Right renal pelvis (tissue), 4 donors: ENCODE results near the gene CLSTN2. TPM values are rescaled to one million over a fixed set of nuclear protein-coding genes. Genes with fewer than 3 reads are reported as not detected.

Source experiments
- DNase-seq, 4 donors: peaks; one replicate each; pipeline ENCODE4 v3.0.0-alpha.2; 2013; ENCODE audit warnings: low read depth in 4 of 4, low spot score in 3 of 4, missing footprints in 1 of 4
- polyA plus RNA-seq, 4 donors: library from polyadenylated mRNA; unstranded; fragments of 120-200 nt; gene quantifications; one replicate each; pipeline ENCODE4 v1.2.1, GENCODE V29; 2013; ENCODE audit not compliant: insufficient read length in 4 of 4

The CLSTN2 gene
- polyA plus RNA-seq, 4 donors, result 1.5 to 2.0 (median 1.9) TPM

GRCh38 chr3:140315955-140316354, 381.0 kb downstream of the CLSTN2 start:
- no peak for DNase-seq

DNA sequence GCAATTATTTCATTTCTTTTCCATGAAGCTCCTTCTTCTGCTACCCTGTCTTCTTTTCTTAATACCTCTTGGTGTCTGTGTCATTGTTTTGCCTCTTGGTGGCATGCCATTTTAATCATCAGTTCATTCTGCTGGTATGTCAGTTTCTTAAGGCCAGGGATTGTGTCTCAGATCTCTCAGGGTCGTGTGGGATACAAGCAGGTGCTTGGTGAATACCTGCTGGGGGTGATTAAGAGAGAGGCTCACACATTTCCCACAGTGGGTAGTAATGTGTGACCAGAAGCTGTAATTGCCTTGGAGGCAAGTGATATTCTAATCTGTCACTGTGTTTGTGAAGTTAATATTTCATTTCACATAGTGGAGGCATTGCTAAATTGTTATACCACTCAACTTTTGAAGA, 381.5 kb downstream of the CLSTN2 start:
- DNase-seq, result no peak

GRCh38 chr3:140316868-140317400, 381.9 kb downstream of the CLSTN2 start:
- DNase-seq, result no peak

- DNase-seq, result no peak
Measured at GRCh38 chr3:140319739-140320138, 384.8 kb downstream of the CLSTN2 start.

DNA sequence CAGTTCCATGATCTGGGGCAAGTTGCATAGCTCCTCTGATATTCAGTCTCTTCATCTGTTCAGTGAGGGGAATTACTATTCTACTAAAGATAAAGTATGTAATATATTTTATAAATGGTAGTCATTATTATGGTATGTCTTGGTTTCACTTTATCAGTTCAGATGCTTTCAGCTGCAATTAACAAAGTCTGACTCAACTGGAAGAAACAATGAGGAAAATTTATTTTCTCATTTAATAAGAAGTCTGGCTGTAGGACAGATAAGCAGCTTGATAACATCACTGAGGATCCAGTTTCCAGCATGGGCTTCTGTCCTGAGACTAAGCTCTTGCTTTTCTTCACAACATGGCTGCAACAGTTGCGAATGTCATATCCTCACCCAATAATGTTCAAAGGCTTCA, 388.6 kb downstream of the CLSTN2 start:
- DNase-seq, result no peak

DNA sequence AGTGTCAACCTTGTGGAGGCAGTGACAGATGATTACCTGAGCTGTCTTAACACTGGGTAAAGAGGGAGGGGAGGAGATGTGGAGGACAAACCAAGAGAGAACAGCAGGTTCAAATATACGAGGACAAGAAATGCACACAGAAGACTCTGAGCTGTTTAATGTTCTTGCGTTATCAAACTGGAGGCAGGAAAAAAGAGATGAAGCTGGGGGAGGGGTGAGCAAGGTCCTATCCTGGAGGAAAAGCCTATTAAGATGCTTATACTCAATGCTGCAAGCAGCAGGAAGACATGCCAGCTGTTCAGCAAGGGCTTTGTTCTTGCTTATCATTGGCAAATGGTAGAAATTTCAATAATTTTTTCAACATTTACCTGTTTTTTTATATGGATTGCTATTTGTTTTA, 397.1 kb downstream of the CLSTN2 start:
- no peak for DNase-seq

- no peak for DNase-seq
Measured at GRCh38 chr3:140334132-140334929, 399.3 kb downstream of the CLSTN2 start.

DNA sequence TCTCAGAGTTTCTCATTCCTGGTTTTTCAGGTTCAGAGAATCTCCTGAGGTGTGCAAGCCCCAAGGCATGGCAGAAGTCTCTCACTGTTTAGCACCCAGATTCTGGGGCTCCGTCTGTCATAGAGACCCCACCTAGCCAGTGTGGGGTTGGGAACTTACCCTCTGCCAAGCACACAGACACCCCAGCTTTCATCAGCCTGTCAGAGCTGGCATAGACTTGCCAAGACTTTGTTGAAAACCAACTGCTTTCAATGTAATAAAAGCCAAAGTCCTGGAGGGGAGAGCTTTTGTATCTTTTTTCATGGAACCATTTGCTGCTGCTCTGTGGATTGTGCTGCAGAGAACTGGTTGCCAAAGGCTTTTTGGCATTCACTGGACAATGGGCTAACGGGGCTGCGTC, 401.5 kb downstream of the CLSTN2 start:
- no peak for DNase-seq

DNA sequence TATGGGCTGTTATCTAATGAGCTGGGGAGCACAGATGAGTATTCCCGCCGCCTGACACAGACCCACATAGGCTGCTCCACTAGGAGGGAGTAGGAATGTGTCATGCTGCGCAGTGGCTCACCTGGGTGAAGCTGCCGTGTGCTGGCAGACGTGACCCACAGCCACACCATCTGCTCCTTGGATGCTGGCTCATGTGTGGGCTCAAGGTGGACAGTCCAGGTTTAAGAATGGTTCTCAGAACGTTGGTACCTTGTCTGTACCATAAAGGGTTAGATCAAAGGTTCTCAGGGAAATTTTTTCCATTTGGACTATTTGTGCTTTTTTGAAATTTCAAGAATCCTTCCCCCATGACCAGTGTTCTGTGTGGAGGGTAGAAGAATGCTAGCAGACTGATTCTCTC, 403.9 kb downstream of the CLSTN2 start:
- no peak for DNase-seq

- no peak for DNase-seq
Measured at GRCh38 chr3:140341203-140341602, 406.2 kb downstream of the CLSTN2 start.

DNA sequence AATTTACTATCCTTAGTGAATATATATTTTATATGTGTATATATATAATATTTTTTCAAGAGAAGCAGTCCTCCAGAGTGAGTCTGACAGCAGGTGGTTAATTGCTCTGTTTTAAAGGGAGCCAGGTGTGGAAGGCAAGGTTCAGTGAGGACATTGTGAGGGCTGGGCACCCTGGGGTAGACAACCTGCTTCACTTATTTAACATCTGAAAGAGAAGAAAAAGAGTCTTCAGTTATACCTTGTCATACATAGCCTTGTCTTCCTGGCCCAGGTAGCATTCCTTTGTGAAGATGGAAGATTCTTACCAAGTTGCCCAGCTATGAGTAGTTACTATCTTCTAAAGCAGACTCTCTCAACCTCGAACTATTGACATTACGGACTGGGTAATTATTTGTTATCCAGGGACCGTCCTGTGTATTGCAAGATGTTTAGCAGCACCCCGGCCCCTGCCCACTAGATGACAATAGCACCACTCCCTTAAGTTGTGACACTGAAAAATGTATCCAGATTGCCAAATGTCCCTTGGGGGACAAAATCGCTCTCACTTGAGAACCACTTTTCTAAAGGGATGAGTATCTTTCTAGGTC, 406.9 kb downstream of the CLSTN2 start:
- DNase-seq, result no peak

- DNase-seq, result no peak
Measured at GRCh38 chr3:140342668-140343067, 407.7 kb downstream of the CLSTN2 start.

GRCh38 chr3:140343211-140344081, 408.5 kb downstream of the CLSTN2 start:
- DNase-seq, result no peak

DNA sequence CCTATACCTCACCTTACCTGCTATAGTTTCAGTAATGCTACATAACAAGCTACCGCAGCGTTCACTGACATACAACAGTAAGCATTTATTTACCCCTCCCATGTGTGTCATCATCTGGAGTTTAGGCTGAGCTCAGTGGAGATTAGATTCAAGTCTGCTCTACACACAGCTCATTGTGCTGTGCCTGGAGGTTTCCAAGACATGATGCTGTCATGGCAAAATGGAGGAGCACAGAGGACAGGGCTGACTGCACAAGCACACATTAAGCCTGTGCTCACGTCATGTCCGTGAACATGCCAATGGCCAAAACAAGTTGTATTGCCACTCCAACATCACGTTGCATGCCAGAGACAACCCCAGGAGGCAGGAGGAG, 409.1 kb downstream of the CLSTN2 start:
- no peak for DNase-seq

DNA sequence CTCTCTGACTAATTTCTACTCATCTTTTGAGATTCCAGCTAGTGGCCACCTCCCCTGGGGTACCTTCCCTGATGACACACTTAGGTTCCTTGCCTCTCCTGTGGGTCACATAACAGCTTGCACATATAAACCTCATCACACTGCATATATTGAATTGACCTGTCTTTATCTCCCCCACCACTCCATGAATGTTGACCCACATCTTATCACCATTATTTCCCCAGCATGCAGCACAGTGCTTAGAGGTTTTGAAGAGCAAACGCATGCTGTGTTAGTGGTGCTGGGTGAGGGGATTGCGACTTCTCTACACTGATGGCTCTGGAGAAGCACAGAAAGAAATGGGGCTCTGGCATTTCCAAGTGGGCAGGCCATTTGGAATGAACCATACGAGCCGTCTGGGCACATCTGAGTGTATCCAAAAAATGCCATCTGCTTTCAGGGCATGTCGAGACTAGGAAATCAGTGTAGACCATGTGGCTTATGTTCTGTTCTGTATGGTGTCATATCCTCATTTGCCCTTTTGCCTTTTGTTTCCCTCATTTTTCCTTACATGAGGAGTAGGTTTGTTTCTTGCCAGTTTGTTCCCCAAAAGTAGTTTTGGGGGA, 409.7 kb downstream of the CLSTN2 start:
- DNase-seq, result no peak

GRCh38 chr3:140347151-140347550, 412.2 kb downstream of the CLSTN2 start:
- no peak for DNase-seq

DNA sequence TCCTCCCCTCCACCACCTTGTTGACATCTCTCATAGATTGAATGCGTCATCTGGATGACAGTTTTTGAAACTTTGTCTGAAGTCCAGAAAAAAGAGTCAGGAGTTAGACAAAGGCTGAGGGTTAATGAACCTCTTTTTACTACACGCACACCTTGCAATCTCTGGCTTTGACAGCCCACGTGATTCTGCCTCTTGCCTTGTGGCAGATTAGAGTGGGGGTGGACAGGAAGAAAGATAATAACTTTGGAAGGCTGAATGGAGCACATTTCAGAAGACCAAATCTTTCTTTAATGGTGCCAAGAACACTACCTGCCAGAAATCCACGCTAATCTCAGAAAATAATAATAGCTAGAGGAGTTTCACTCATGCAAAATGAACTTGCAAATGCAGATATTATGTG, 415.0 kb downstream of the CLSTN2 start:
- no peak for DNase-seq

GRCh38 chr3:140351466-140351865, 416.5 kb downstream of the CLSTN2 start:
- no peak for DNase-seq

- no peak for DNase-seq
Measured at GRCh38 chr3:140355481-140355880, 420.5 kb downstream of the CLSTN2 start.

DNA sequence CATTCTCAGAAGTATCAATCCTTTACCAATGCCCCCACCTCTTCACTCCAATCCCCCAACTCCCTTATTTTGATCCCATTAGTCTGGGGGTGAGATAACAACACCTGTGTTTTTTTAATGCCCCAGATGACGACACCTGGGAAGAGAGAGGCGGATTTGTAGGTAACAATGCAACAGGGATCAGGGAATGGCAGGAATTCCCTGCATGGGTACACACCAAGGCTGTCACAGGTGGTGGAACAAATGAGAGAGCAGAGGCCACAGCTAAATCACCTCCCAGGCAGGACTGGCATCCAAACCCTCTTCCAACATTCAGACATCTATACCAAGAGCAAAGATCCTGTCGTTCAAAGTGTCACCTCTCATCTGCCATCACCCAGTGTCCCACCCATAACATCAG, 423.7 kb downstream of the CLSTN2 start:
- peak in 2 of 4 donors; percentile 20 to 36 for DNase-seq
